Adrenal gland (tissue), 12 donors: ENCODE measurements around the gene PRDM16. TPM values are rescaled to one million over a fixed set of nuclear protein-coding genes. Genes with fewer than 3 reads are reported as not detected.

Source experiments
- DNase-seq, 7 donors: peaks; one replicate each; pipeline ENCODE4 v3.0.0-alpha.2; 2019 to 2020
- H3K27ac ChIP-seq, 5 donors: fragments of 200-600 bp; sonication (generic) in 4 of 5; 1 replicate in 3 of 5; 2 replicates in 2 of 5; pipeline versions ENCODE4 v1.5.1 to v1.8.0; 2016 to 2020; ENCODE audit warnings: mild to moderate bottlenecking in 1 of 5
- H3K27me3 ChIP-seq: fragments of 200-600 bp; 2 replicates; pipeline ENCODE4 v1.8.0; 2021
- H3K36me3 ChIP-seq, 2 donors: fragments of 200-600 bp; replicated peaks in 1 of 2; 1 replicate in 1 of 2; 2 replicates in 1 of 2; pipeline versions ENCODE4 v1.5.1 to v1.8.0; 2018 to 2022
- H3K4me1 ChIP-seq, 2 donors: fragments of 200-600 bp; replicated peaks in 1 of 2; 1 replicate in 1 of 2; 2 replicates in 1 of 2; pipeline versions ENCODE4 v1.5.1 to v1.8.0; 2018 to 2021
- H3K4me3 ChIP-seq, 4 donors: fragments of 200-600 bp; sonication (generic) in 3 of 4; one replicate each; pipeline ENCODE4 v1.5.1; 2016 to 2018
- H3K9me3 ChIP-seq, 3 donors: fragments of 200-600 bp; sonication (generic) in 1 of 3; replicated peaks in 1 of 3; 1 replicate in 2 of 3; 2 replicates in 1 of 3; pipeline versions ENCODE4 v1.5.1 to v1.8.0; 2016 to 2021
- POLR2A ChIP-seq, 2 donors: fragments of 450-650 bp; IDR thresholded peaks; one replicate each; pipeline ENCODE4 v1.6.1; 2017; ENCODE audit warnings: antibody characterized with exemption in 2 of 2, mild to moderate bottlenecking in 2 of 2, moderate library complexity in 1 of 2
- WGBS, 4 donors: extraction: QIAGEN DNeasy Blood & Tissue Kit in 2 of 4; methylation state at CpG; one replicate each; pipeline versions ENCODE4 v1.1.5 to v1.1.7; 2013 to 2017; 5-methylcytosine and 5-hydroxymethylcytosine counted together
- intact Hi-C, 2 donors: fragments of 100-400 bp; cut with DNase I; formaldehyde crosslinking; loops; one replicate each; pipeline versions ENCODE4 v1.14.1 to v1.15.0; 2022 to 2023
- polyA plus RNA-seq, 3 donors: library from polyadenylated mRNA; stranded (reverse); fragments of 200-250 nt in 2 of 3; fragments of 350-450 nt in 1 of 3; fragmentation: Illumina TruSeq in 1 of 3; extraction: RNeasy Lipid Tissue Mini Kit (QIAGEN cat#74804) in 1 of 3; gene quantifications; one replicate each; pipeline ENCODE4 v1.2.3, GENCODE V29; 2013 to 2014
- total RNA-seq, 9 donors: library from RNA; depleted of rRNA in 4 of 9; stranded (reverse); fragments of >200 nt in 4 of 9; fragments of 120-200 nt in 1 of 9; fragmentation: NEBNext Ultra II Directional in 1 of 9; extraction: Animal tissue kit (Norgen Biotek cat#: 25700) in 1 of 9; gene quantifications; one replicate each; pipeline versions ENCODE4 v1.1.0 to v1.2.4, GENCODE V29; 2013 to 2023
- TF ChIP-seq, protein P1 (sequence below), 6 experiments: fragments of 450-650 bp in 4 of 6; fragments of 200-600 bp in 2 of 6; sonication (generic) in 1 of 6; IDR thresholded peaks; 1 replicate in 5 of 6; 2 replicates in 1 of 6; pipeline versions ENCODE4 v1.5.1 to v1.8.0; 2016 to 2021; ENCODE audit warnings: antibody characterized with exemption in 6 of 6, mild to moderate bottlenecking in 2 of 6, moderate library complexity in 1 of 6
- donor health status: healthy with polysubstance abuse.
- donor health status: Bipolar disorder and iron deficiency.
- donor health status: DM: yes; HTN: yes; CAD: no.
- donor health status: DM: no; HTN: no; CAD: no.
- donor health status: DM: no; HTN: no; CAD: no.
- donor health status: DM: yes; HTN: yes; CAD: no.

The PRDM16 gene
- total and polyA plus RNA-seq, 12 donors, result 0.04 to 2.8 (median 0.61) TPM; not detected in 1

DNA sequence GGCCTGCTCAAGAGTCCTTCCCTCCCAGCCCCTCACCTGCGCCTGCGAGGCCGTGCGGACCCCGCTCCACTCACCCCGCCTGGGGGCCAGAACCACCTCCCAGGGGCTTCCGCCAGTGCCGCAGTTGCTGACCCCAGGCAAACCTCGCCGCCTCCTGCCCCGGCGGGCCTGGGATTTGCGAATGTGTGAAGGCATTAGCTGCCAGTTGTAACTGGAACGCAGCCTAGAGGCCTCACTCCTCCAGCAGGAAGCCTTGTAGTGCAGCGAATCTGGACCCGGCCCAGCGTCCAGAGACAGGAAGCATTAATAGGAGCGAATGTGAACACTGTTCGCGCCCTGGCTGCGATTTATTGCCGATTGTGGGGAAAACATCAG lies 244.6 kb downstream of the PRDM16 start:
- intact Hi-C loops, result no loop called here
- Histone ChIP-seq H3K4me1 (peaks cover 0 to 9% of the 10 kb centered on the region in 2 donors), H3K4me3 (no peak overlapping the region), H3K36me3 (no peaks in the 10 kb centered on the region), H3K27ac (peak overlapping the region in 4 of 5 donors; percentile 71 to 94 (median 79)), H3K27me3 (no peaks in the 10 kb centered on the region), H3K9me3 (no peaks in the 10 kb centered on the region)
- TF ChIP-seq, protein P1, sequence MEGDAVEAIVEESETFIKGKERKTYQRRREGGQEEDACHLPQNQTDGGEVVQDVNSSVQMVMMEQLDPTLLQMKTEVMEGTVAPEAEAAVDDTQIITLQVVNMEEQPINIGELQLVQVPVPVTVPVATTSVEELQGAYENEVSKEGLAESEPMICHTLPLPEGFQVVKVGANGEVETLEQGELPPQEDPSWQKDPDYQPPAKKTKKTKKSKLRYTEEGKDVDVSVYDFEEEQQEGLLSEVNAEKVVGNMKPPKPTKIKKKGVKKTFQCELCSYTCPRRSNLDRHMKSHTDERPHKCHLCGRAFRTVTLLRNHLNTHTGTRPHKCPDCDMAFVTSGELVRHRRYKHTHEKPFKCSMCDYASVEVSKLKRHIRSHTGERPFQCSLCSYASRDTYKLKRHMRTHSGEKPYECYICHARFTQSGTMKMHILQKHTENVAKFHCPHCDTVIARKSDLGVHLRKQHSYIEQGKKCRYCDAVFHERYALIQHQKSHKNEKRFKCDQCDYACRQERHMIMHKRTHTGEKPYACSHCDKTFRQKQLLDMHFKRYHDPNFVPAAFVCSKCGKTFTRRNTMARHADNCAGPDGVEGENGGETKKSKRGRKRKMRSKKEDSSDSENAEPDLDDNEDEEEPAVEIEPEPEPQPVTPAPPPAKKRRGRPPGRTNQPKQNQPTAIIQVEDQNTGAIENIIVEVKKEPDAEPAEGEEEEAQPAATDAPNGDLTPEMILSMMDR (IDR thresholded peaks at IDR 0.05), result no peak
- TF ChIP-seq POLR2A (IDR thresholded peaks at IDR 0.05), result no peak
- WGBS, 4 donors, result 20 to 36% (median 30%) methylated on average over 2 to 22 of the region's 22 CpGs
- DNase-seq, result peak; percentile 46 to 89 (median 80)

DNA sequence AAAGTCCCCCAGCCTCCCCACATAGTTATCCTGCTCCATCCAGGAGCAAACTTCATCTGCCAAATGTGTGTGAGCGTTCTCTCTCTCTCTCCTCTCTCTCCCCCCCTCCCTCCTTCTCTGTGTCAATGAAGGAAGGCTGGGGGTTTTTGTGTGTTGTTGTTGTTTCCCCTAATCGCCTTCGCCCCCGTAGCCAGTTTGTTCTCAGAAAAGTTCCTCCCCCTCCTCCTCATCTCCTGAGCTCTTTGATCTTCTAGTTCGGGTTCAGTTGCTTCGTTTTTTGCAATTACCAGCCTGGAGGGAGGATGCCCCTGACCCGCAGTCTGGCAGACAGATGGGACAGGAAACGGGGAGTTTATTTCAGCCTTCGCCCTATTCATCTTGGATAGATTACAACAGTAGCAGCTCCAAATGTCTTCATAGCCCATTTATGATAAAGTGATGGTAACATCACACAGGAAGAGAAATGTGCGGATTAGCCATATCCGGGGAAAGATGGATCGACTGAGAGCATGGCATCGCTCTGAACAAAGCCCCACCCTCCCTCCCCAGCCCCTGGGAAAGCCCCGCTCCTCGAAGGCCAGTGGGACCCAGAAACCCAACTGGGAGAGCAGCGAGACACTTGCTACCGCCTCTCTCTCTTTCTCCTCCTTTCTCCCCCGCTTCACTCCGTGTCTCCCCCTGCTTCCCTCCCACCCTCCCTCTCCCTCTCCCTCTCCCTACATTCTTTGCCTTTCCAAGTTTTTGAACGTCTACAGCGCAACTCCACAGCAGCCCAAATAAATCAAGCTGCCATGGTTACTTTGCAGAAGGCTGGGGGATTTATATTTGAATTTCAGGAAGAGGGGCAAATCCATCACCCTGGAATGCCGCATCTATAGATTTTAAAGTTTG lies 245.7 kb downstream of the PRDM16 start:
- Histone ChIP-seq H3K9me3 (no peaks in the 10 kb centered on the region), H3K4me3 (peak overlapping the region in 1 of 4 donors; percentile 13), H3K36me3 (no peaks in the 10 kb centered on the region), H3K27ac (peak overlapping the region in 1 of 5 donors; percentile 94), H3K27me3 (no peaks in the 10 kb centered on the region), H3K4me1 (peaks cover 0 to 9% of the 10 kb centered on the region in 2 donors)
- peak in 1 of 7 donors; percentile 14 for DNase-seq
- WGBS, 4 donors, result 18 to 30% (median 26%) methylated on average over 22 of the region's 22 CpGs
- intact Hi-C loops, result no loop called here
- TF ChIP-seq, protein P1 (IDR thresholded peaks at IDR 0.05), result no peak
- no peak for TF ChIP-seq POLR2A (IDR thresholded peaks at IDR 0.05)

DNA sequence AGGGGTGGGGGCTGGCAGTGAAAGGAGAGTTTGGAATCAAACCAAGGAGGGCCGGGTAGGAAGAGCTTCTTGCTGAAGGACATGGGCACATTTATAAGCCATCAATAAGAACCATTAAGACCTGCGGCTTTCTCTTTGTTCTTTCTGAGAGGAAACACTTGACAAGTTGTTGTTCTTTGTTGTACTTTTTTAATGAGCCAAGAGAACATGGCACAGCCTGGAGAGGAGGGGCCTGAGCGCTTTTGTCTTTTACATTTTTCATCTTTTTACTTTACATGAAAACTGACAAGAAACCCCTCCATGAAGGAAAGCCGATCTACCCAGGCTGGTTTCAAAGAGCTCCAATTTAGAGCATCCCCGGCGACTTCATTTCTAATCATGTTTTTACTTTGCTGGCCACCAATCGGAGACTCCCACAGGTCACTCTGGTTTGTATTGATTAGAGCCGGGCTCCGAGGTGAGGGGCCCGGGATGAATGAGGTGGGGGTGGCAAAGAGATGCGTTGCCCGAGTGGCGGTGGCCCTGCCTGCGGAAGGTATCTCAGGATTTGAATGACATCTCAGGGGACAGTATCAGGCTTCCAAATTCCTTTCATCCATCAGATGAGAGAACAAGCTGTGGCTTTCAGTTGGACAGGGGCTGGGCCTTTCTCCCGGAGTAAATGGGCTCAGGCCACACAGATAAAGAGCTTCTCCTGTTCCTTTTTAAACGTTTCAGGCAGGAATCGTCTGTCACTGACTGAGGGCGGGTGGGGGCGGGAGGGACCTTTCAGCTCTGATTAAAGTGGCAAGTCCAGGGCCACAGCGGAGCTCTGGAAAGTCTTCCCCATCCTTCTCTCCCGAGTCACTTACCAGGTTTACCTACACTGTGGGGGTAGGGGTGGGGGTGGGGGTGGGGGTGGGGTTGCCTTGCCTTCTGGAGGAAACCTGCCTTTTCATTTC lies 246.7 kb downstream of the PRDM16 start:
- Histone ChIP-seq H3K36me3 (no peaks in the 10 kb centered on the region), H3K9me3 (no peaks in the 10 kb centered on the region), H3K4me3 (no peak overlapping the region), H3K27ac (no peak overlapping the region), H3K27me3 (no peaks in the 10 kb centered on the region), H3K4me1 (peaks cover 0 to 9% of the 10 kb centered on the region in 2 donors)
- DNase-seq, result no peak
- intact Hi-C loops, result no loop called here
- TF ChIP-seq POLR2A (IDR thresholded peaks at IDR 0.05), result no peak
- TF ChIP-seq, protein P1 (IDR thresholded peaks at IDR 0.05), result no peak
- WGBS, 4 donors, result 38 to 53% (median 45%) methylated on average over 20 to 21 of the region's 21 CpGs
